ENCODE results near the gene SPG7.

DNA sequence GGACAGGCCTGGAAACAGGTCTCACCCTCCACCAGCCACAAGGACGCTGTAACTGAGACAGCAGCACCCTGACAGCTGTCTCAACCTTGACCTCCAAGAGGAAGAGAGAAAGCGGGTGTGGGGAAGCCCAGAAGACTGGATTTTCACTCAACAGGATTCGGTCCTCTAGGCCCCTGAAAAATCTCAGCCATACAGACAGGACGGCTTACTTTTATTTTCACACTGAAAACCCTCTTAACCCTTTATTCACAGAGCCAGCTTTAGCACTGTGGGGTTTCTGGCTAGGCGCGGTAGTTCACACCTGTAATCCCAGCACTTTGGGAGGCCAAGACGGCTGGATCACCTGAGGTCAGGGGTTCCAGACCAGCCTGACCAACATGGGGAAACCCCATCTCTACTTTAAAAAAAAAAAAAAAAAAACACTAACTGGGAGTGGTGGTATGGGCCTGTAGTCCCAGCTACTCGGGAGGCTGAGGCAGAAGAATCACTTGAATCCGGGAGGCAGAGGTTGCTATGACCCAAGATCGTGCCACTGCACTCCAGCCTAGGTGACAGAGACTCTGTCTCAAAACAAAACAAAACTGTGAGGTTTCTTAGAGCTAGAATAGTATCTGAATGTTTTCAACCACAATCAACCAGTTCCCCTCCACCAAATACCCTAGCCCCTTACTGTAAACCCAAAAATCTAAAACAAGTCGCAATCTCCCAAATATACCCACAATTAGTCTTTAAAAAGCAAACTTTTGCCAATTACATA, 23.1 kb upstream of the SPG7 start:
- TF ChIP-seq CTCF (IDR thresholded peaks at IDR 0.05) (no peak), EZH2phosphoT487 (IDR thresholded peaks at IDR 0.05) (no peak)
